ENCODE results near the gene B4GALT6. TPM values are rescaled to one million over a fixed set of nuclear protein-coding genes. Genes with fewer than 3 reads are reported as not detected.

The B4GALT6 gene
- total and polyA plus RNA-seq, 2 of the 8 experiments (the other 6 are each of a cell fraction or from before 2014, with no cell fraction given): 6.3 to 41.5 TPM

DNA sequence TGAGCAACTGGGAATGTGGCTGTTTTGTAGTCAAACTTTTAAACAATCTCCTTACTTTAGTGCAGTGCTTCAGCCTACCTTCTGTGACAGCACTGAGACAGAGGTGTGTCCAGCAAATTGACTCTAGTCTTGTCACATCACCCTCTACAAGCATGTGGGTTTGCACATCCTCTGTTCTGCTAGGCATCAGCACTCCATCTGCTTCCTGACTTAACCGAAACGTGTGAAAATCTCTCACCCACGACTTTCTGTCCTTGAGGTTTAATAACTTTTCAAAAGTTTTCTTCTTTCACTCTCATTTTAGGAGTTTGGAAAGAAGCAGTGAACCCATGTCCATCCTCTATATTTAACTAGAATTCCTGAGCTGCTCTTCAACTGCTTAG lies 50.1 kb downstream of the B4GALT6 start (continued):
- no peak for TF ChIP-seq CBX8 (IDR thresholded peaks at IDR 0.05; ENCODE audit: borderline replicate concordance, low read depth, low read length)
- no peak for TF ChIP-seq CHD2 (IDR thresholded peaks at IDR 0.05; ENCODE audit: low read length)

Data from H1 (cell line).